Measurements from ENCODE around the gene GPBAR1. TPM values are rescaled to one million over a fixed set of nuclear protein-coding genes. Genes with fewer than 3 reads are reported as not detected.

The GPBAR1 gene
- total and polyA plus RNA-seq, 2 of the 8 experiments (the other 6 are each of a cell fraction or from before 2014, with no cell fraction given) = 0.32 to 0.59 TPM

DNA sequence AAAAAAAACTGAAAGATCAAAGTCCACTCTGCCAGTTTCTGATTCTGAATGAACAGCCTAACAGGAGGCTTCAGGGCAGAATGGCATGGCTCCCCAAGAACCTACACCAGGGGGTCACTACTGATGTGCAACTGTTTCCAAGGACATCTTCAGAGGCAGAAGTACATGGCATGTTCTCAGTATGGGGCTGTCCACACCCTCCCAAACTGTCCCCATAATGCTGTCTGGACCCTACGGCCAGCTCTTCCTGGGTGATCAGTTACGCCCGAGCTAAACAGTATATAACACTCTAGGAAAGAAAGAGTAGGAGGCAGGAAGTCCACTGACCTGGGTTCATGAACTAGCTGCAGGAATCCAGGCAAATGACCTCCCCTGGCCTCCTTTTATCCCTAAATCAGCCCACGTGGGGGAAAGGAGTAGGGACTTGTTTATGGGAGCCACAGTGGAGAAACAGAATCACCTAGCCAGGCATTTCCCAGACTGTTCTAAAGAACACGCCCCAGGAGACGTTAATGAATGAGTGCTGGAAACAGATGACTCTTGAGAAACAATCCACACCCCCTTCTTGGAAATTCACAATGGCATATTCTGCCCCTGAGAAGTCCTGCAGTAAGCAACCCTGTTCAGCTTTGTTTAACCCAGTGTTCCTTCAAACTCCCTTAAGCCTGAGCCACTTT is 29.0 kb downstream of the GPBAR1 start:
- no peak for DNase-seq (ENCODE audit: low read depth in 1 of 2, low spot score in 2 of 2)
- FAIRE-seq = no peak
- no peak overlapping the region for H3K4ac ChIP-seq (replicated peaks; ENCODE audit: insufficient read length, low read depth, low read length)
- no peak overlapping the region for H2AK5ac ChIP-seq (ENCODE audit: low read depth, low read length)
- peaks cover 7 to 12% (median 8%) of the 10 kb centered on the region in 4 experiments; a peak in 6 of 7 replicates for H3K4me1 ChIP-seq (replicated peaks in 1 of 4; ENCODE audit: control insufficient read depth in 3 of 4, insufficient read depth in 4 of 4, low read length in 3 of 4)
- H3K18ac ChIP-seq (ENCODE audit: extremely low read depth, low read length) = no peak overlapping the region
- H3K27me3 ChIP-seq (replicated peaks in 1 of 4; ENCODE audit: control insufficient read depth in 3 of 4, extremely low read depth in 1 of 4, insufficient read depth in 3 of 4, low read length in 3 of 4) = no peaks in the 10 kb centered on the region
- H3K27ac ChIP-seq (ENCODE audit: low read depth, low read length) = no peak overlapping the region
- no peaks in the 10 kb centered on the region for H4K20me1 ChIP-seq (replicated peaks in 1 of 2; ENCODE audit: control insufficient read depth in 1 of 2, insufficient read depth in 2 of 2, low read length in 2 of 2)
- CTCF ChIA-PET (ENCODE audit: partially characterized antibody) = interaction anchor here (0.6 to 12.1 kb wide), 8 partner anchors 9 to 380 kb away, joined by 3 to 94 read pairs (median 12); partner anchors contain the start of genes AAMP, CATIP and PNKD
- H2AFZ ChIP-seq (ENCODE audit: low read length) = no peak overlapping the region
- H3K79me2 ChIP-seq (ENCODE audit: control insufficient read depth in 1 of 2, insufficient read depth in 2 of 2, low read length in 2 of 2) = no peaks in the 10 kb centered on the region
- no peak overlapping the region for H3K4me2 ChIP-seq (ENCODE audit: insufficient read depth in 1 of 2, low read depth in 2 of 2, low read length in 2 of 2)
- POLR2A ChIA-PET (ENCODE audit: partially characterized antibody) = interaction anchor here (1.3 kb wide), 1 partner anchor 34 kb away, joined by 3 read pairs; no protein-coding TSS in a partner anchor
- H2BK120ac ChIP-seq (replicated peaks; ENCODE audit: low read depth, low read length) = no peak overlapping the region
- H3K14ac ChIP-seq (ENCODE audit: insufficient read length) = no peak overlapping the region
- H4K8ac ChIP-seq (ENCODE audit: extremely low read depth, insufficient read depth, low read length) = no peak overlapping the region
- no peak overlapping the region for H3K4me3 ChIP-seq (ENCODE audit: extremely low read depth in 1 of 4, insufficient read depth in 2 of 4, low read depth in 3 of 4, low read length in 4 of 4)
- H3K9ac ChIP-seq (replicated peaks in 1 of 4; ENCODE audit: extremely low read depth in 1 of 4, low read depth in 3 of 4, low read length in 3 of 4) = no peak overlapping the region; a peak in 1 of 7 replicates
- H2BK20ac ChIP-seq (ENCODE audit: low read length) = no peak overlapping the region
- 0 out of 2 replicates have a peak overlapping the region, but pooled peaks have one; percentile 61 for H2BK15ac ChIP-seq (ENCODE audit: low read length)
- no peak overlapping the region for H3K56ac ChIP-seq (replicated peaks; ENCODE audit: insufficient read length, low read depth, low read length)
- H4K91ac ChIP-seq (replicated peaks; ENCODE audit: insufficient read length, low read length) = no peak overlapping the region
- no peak overlapping the region for H2BK12ac ChIP-seq (ENCODE audit: low read depth, low read length)
- 76% methylated on average over 6 of the region's 6 CpGs; no CpG with 5 or more reads in 1 of the 2 experiments for WGBS, 2 experiments (ENCODE audit: extremely low coverage in 1 of 2, insufficient coverage in 1 of 2, insufficient read length in 1 of 2, insufficient replicate concordance in 2 of 2, low coverage in 1 of 2, low lambda C conversion rate in 2 of 2, missing lambda C conversion rate in 1 of 2)
- H3K23me2 ChIP-seq (ENCODE audit: low read depth, low read length) = peaks cover 5% of the 10 kb centered on the region; the same call in 1 of the 2 replicates
- no peak overlapping the region for H4K5ac ChIP-seq (ENCODE audit: insufficient read length, low read depth, low read length)
- no peak overlapping the region for H2BK5ac ChIP-seq (ENCODE audit: low read depth, low read length)
- H3K36me3 ChIP-seq (ENCODE audit: control insufficient read depth in 2 of 4, insufficient read depth in 4 of 4, low read length in 3 of 4) = no peaks in the 10 kb centered on the region
- H3K79me1 ChIP-seq (ENCODE audit: low read depth, low read length) = 0 out of 2 replicates have a peak, but pooled peaks cover 8% of the 10 kb centered on the region
- H3K9me3 ChIP-seq (ENCODE audit: insufficient read depth in 2 of 2, low read depth in 1 of 2, low read length in 1 of 2) = no peaks in the 10 kb centered on the region
- H3K23ac ChIP-seq (ENCODE audit: insufficient read length) = no peak overlapping the region
- TF ChIP-seq CHD2 (IDR thresholded peaks at IDR 0.05; ENCODE audit: low read length) (no peak), RFX5 (IDR thresholded peaks at IDR 0.05; ENCODE audit: borderline replicate concordance, low read depth, low read length) (no peak), PHF8 (conservative IDR thresholded peaks at IDR 0.05; ENCODE audit: low read depth, low read length) (no peak), RXRA (IDR thresholded peaks at IDR 0.05; ENCODE audit: insufficient read depth, low read depth, low read length) (no peak), SIRT6 (IDR thresholded peaks at IDR 0.05; ENCODE audit: low read length) (no peak), SIX5 (IDR thresholded peaks at IDR 0.05; ENCODE audit: low read depth, low read length) (no peak), RNF2 (IDR thresholded peaks at IDR 0.05; ENCODE audit: borderline replicate concordance, low read depth, low read length, missing control alignments, poor library complexity, severe bottlenecking) (no peak), RAD21 (IDR thresholded peaks at IDR 0.05 in 1 of 2, conservative IDR thresholded peaks at IDR 0.05 in 1 of 2; ENCODE audit: low read depth in 2 of 2, low read length in 2 of 2) (no peak), SUZ12 (IDR thresholded peaks at IDR 0.05; ENCODE audit: low read length) (no peak), BCL11A (IDR thresholded peaks at IDR 0.05; ENCODE audit: low read depth in 2 of 2, low read length in 2 of 2) (no peak), CBX5 (IDR thresholded peaks at IDR 0.05; ENCODE audit: low read depth, low read length) (no peak), NRF1 (IDR thresholded peaks at IDR 0.05; ENCODE audit: low read depth, low read length) (no peak)
